SU-DHL-6 (cell line): Measurements from ENCODE around the gene KATNBL1.

Experiments used
- CTCF ChIP-seq: fragments of 200-600 bp; sonication (generic); IDR thresholded peaks from one replicate; pipeline ENCODE4 v1.5.1; 2017; ENCODE audit warnings: antibody characterized with exemption, mild to moderate bottlenecking, low read length, moderate library complexity; ENCODE audit not compliant: insufficient read depth, poor library complexity, severe bottlenecking
- EZH2phosphoT487 ChIP-seq: fragments of 200-600 bp; sonication (generic), shearing (Covaris generic); conservative IDR thresholded peaks from 2 replicates; pipeline ENCODE4 v1.6.1; 2018; ENCODE audit warnings: mild to moderate bottlenecking, antibody characterized with exemption, low read length, moderate library complexity, mixed read lengths

GRCh38 chr15:34252545-34252944, 42.6 kb upstream of the KATNBL1 start:
- TF ChIP-seq EZH2phosphoT487: no peak
- TF ChIP-seq CTCF: no peak
